Natural killer cell treated with Interleukin-12 subunit alpha and Interleukin-12 subunit beta and Interleukin-15 and Interleukin-18, amount 100 ng/mL, for 72 hours (primary cell): Measurements from ENCODE around the gene FHAD1. TPM values are rescaled to one million over a fixed set of nuclear protein-coding genes. Genes with fewer than 3 reads are reported as not detected.

Experiments used
- ATAC-seq, 2 donors: fragments of 150-1000 bp; cut with Tn5 transposase in 1 of 2; sonication (Bioruptor Pico), chemical (Tn5 transposase) in 1 of 2; 2 replicates each; pipeline ENCODE4 v1.10.0; 2021
- DNase-seq: peaks from one replicate; pipeline ENCODE4 v3.0.0; 2022; ENCODE audit warnings: low spot score
- H3K27ac Mint-ChIP-seq, 2 donors: 1 replicate in 1 of 2; 2 replicates in 1 of 2; pipeline ENCODE4 v1.8.0; 2022; ENCODE audit warnings: mixed read lengths in 2 of 2, mild to moderate bottlenecking in 1 of 2, moderate library complexity in 1 of 2
- H3K27me3 Mint-ChIP-seq, 2 donors: 1 replicate in 1 of 2; 2 replicates in 1 of 2; pipeline ENCODE4 v1.8.0; 2022; ENCODE audit warnings: mixed read lengths in 2 of 2
- H3K36me3 Mint-ChIP-seq: one replicate; pipeline ENCODE4 v1.8.0; 2022; ENCODE audit warnings: mixed read lengths
- H3K4me1 Mint-ChIP-seq, 2 donors: 1 replicate in 1 of 2; 2 replicates in 1 of 2; pipeline ENCODE4 v1.8.0; 2022; ENCODE audit warnings: low read depth in 2 of 2, mixed read lengths in 2 of 2, mild to moderate bottlenecking in 1 of 2
- H3K4me3 Mint-ChIP-seq: one replicate; pipeline ENCODE4 v1.8.0; 2022; ENCODE audit warnings: mixed read lengths
- H3K9me3 Mint-ChIP-seq: 2 replicates; pipeline ENCODE4 v1.8.0; 2022; ENCODE audit warnings: mixed read lengths
- total RNA-seq, 2 donors: library from RNA; stranded (reverse); gene quantifications; one replicate each; pipeline ENCODE4 v1.2.3, GENCODE V29; 2022

Gene FHAD1
- total RNA-seq, 2 donors from 2014 or later = 0.42 TPM; not detected in 1

GRCh38 chr1:15354580-15354965, 107.5 kb downstream of the FHAD1 start:
- peaks cover 29 to 43% of the 10 kb centered on the region in 2 donors for H3K4me1 Mint-ChIP-seq
- H3K4me3 Mint-ChIP-seq = no peak overlapping the region
- ATAC-seq (no peak), DNase-seq (no peak)
- H3K27me3 Mint-ChIP-seq = no peaks in the 10 kb centered on the region
- H3K36me3 Mint-ChIP-seq = no peaks in the 10 kb centered on the region
- H3K27ac Mint-ChIP-seq = no peak overlapping the region
- H3K9me3 Mint-ChIP-seq = peaks cover 5% of the 10 kb centered on the region

DNA sequence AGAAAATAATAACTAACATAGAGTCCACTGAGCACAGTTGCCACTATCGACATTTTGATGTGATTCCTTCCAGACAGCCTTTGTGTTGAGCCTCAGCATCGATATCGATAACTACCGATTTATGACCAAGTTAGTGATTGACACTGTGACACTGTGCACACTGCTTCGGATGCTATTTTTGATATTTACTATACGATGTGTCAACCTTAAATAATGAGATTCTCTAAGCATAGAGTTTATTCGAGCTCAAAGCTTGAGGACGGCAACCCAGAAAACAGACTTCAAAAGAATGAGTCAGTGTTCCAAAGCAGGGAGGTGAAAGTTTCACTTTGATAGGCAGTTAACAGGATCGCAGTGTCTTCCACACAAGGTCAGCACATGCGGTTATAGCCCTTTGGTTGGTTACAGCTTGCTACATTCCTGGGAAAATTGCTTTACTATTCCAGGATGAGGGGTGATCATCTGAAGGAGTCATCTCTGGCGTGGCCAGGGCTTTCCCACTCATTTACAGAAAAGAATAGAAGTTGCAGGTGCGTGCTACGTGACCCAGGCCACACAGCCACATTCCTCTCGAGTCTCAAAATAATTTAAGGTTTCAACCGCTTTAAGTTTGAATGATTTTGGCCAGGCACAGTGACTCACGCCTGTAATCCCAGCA, 109.1 kb downstream of the FHAD1 start:
- Mint-ChIP-seq H3K27ac (no peak overlapping the region), H3K36me3 (no peaks in the 10 kb centered on the region), H3K27me3 (no peaks in the 10 kb centered on the region), H3K4me3 (peak overlapping the region; percentile 13), H3K4me1 (peaks cover 29 to 39% of the 10 kb centered on the region in 2 donors), H3K9me3 (peaks cover 5% of the 10 kb centered on the region)
- ATAC-seq (peak in 1 of 2 donors; percentile 63), DNase-seq (no peak)

GRCh38 chr1:15357612-15358207, 110.7 kb downstream of the FHAD1 start:
- ATAC-seq = no peak
- H3K9me3 Mint-ChIP-seq = peaks cover under 1% of the 10 kb centered on the region
- H3K4me3 Mint-ChIP-seq = no peak overlapping the region
- no peak for DNase-seq
- H3K4me1 Mint-ChIP-seq = peaks cover 23 to 33% of the 10 kb centered on the region in 2 donors
- peak overlapping the region in 1 of 2 donors; percentile 41 for H3K27ac Mint-ChIP-seq
- no peaks in the 10 kb centered on the region for H3K36me3 Mint-ChIP-seq
- no peaks in the 10 kb centered on the region for H3K27me3 Mint-ChIP-seq

GRCh38 chr1:15358565-15359133, 111.6 kb downstream of the FHAD1 start:
- ATAC-seq (no peak), DNase-seq (no peak)
- Mint-ChIP-seq H3K4me1 (peaks cover 19 to 29% of the 10 kb centered on the region in 2 donors), H3K27me3 (no peaks in the 10 kb centered on the region), H3K9me3 (no peaks in the 10 kb centered on the region), H3K36me3 (no peaks in the 10 kb centered on the region), H3K4me3 (no peak overlapping the region), H3K27ac (peak overlapping the region in 1 of 2 donors; percentile 34)

DNA sequence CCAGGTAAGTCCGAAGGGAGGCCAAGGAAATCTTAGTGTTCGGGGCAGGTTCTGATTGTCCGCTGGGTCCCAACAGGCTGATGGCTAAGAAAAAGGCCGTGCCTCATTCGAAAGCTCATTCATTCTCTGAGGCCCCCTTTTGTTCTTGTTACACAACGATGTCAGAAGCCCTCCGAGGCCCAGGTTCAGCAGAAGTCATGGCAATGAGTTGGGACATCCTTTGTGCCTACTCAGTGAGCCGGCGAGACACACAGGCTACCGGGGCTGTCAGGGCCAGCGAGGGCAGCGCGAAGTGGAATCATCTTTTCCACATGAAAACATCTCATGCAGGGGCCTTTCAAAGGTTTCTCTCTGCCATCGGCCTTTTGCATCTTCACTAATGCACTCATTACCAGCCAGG, 113.7 kb downstream of the FHAD1 start:
- ATAC-seq = no peak

GRCh38 chr1:15362096-15362736, 115.2 kb downstream of the FHAD1 start:
- no peak overlapping the region for H3K4me3 Mint-ChIP-seq
- no peaks in the 10 kb centered on the region for H3K9me3 Mint-ChIP-seq
- H3K27ac Mint-ChIP-seq = peak overlapping the region in 1 of 2 donors; percentile 0
- ATAC-seq (no peak), DNase-seq (no peak)
- peaks cover 7 to 16% of the 10 kb centered on the region in 2 donors for H3K4me1 Mint-ChIP-seq
- no peaks in the 10 kb centered on the region for H3K27me3 Mint-ChIP-seq
- no peaks in the 10 kb centered on the region for H3K36me3 Mint-ChIP-seq

More for the DNA sequence above, 113.7 kb downstream of the FHAD1 start:
- Mint-ChIP-seq H3K4me1 (peaks cover 14 to 19% of the 10 kb centered on the region in 2 donors), H3K27me3 (no peaks in the 10 kb centered on the region), H3K9me3 (no peaks in the 10 kb centered on the region), H3K36me3 (no peaks in the 10 kb centered on the region), H3K4me3 (no peak overlapping the region), H3K27ac (peak overlapping the region in 1 of 2 donors; percentile 72)
- no peak for DNase-seq

GRCh38 chr1:15362737-15363128, 115.7 kb downstream of the FHAD1 start:
- H3K9me3 Mint-ChIP-seq = no peaks in the 10 kb centered on the region
- no peak overlapping the region for H3K27ac Mint-ChIP-seq
- H3K4me1 Mint-ChIP-seq = peaks cover 7 to 18% of the 10 kb centered on the region in 2 donors
- no peaks in the 10 kb centered on the region for H3K27me3 Mint-ChIP-seq
- H3K4me3 Mint-ChIP-seq = no peak overlapping the region
- H3K36me3 Mint-ChIP-seq = no peaks in the 10 kb centered on the region
- DNase-seq (no peak), ATAC-seq (no peak)

- DNase-seq = no peak
- no peaks in the 10 kb centered on the region for H3K36me3 Mint-ChIP-seq
- no peaks in the 10 kb centered on the region for H3K27me3 Mint-ChIP-seq
- no peak overlapping the region for H3K27ac Mint-ChIP-seq
- no peak overlapping the region for H3K4me3 Mint-ChIP-seq
- H3K9me3 Mint-ChIP-seq = no peaks in the 10 kb centered on the region
- peaks cover 12 to 25% of the 10 kb centered on the region in 2 donors for H3K4me1 Mint-ChIP-seq
- peak in 1 of 2 donors; percentile 43 for ATAC-seq
These were observed 117.7 kb downstream of the FHAD1 start for GRCh38 chr1:15364740-15365139.

GRCh38 chr1:15368888-15369287, 121.9 kb downstream of the FHAD1 start:
- Mint-ChIP-seq H3K4me3 (no peak overlapping the region), H3K9me3 (no peaks in the 10 kb centered on the region), H3K4me1 (peaks cover 5 to 20% of the 10 kb centered on the region in 2 donors), H3K27me3 (no peaks in the 10 kb centered on the region), H3K36me3 (no peaks in the 10 kb centered on the region), H3K27ac (peak overlapping the region in 1 of 2 donors; percentile 33)
- no peak for ATAC-seq
- DNase-seq = no peak

DNA sequence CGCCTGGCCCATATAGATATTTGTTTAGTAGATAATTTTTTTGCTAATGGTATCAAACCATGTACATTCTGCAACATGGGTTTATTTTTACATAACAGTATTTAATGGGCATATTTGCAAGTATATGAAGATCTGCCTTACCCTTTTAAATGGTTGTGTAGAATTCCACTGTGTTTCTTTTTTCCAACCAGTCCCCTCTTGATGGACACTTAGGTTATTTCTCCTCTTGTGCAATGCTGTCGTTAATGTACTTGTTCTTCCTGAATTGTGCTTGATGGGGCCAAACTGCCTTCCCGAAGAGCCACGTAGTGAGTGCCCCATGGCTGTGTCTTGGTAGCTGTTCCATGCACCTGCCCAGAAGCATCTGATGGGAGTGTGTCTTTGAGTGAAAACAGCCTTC, 123.2 kb downstream of the FHAD1 start:
- no peaks in the 10 kb centered on the region for H3K36me3 Mint-ChIP-seq
- DNase-seq = no peak
- H3K27ac Mint-ChIP-seq = no peak overlapping the region

DNA sequence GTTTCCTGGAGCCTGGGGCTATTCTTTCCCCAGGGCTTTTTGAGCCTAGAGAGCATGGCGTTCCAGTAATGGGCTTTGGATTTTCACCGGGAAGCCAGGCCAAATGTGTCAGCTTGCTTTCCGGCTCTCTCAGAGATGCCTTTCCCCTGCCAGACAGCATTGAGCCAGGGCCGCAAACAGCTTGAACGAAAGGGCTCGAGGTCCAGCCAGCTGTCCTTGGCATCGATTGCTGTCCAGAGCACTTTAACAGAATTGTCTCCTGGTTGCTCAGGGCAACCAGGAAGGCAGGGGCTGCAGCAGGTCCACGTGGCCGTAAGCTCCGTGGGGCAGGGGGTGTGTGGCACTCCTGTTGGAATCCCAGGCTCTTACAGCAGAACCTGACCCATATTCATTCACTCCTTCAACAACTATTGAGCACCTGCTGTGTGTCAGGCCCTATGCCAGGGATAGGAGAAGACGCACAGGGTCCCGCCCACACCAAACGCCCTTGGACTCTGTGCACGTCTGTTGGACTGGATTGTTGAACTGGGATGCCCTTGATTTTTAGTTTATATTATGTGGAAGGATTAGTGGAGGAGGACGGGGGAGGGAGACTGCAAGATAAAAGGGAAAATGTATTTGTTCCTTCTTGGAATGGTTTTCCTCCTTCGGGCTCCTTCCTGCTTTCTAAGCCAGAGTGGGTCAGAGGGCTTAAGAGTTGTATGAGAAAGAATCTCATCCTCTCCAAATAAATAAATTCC, 123.9 kb downstream of the FHAD1 start:
- ATAC-seq = no peak
- Mint-ChIP-seq H3K27ac (no peak overlapping the region), H3K4me1 (peaks cover 5 to 14% of the 10 kb centered on the region in 2 donors), H3K9me3 (no peaks in the 10 kb centered on the region), H3K27me3 (no peaks in the 10 kb centered on the region), H3K36me3 (no peaks in the 10 kb centered on the region), H3K4me3 (no peak overlapping the region)
- DNase-seq = no peak

More for the DNA sequence above, 123.2 kb downstream of the FHAD1 start:
- Mint-ChIP-seq H3K27me3 (no peaks in the 10 kb centered on the region), H3K4me1 (peaks cover 5 to 14% of the 10 kb centered on the region in 2 donors), H3K4me3 (no peak overlapping the region), H3K9me3 (no peaks in the 10 kb centered on the region)
- ATAC-seq = no peak

- no peaks in the 10 kb centered on the region for H3K9me3 Mint-ChIP-seq
- no peaks in the 10 kb centered on the region for H3K36me3 Mint-ChIP-seq
- DNase-seq (no peak), ATAC-seq (no peak)
- H3K4me1 Mint-ChIP-seq = peaks cover 5 to 12% of the 10 kb centered on the region in 2 donors
- H3K27me3 Mint-ChIP-seq = no peaks in the 10 kb centered on the region
- no peak overlapping the region for H3K27ac Mint-ChIP-seq
- H3K4me3 Mint-ChIP-seq = no peak overlapping the region
These were observed 124.9 kb downstream of the FHAD1 start for GRCh38 chr1:15371610-15372545.

DNA sequence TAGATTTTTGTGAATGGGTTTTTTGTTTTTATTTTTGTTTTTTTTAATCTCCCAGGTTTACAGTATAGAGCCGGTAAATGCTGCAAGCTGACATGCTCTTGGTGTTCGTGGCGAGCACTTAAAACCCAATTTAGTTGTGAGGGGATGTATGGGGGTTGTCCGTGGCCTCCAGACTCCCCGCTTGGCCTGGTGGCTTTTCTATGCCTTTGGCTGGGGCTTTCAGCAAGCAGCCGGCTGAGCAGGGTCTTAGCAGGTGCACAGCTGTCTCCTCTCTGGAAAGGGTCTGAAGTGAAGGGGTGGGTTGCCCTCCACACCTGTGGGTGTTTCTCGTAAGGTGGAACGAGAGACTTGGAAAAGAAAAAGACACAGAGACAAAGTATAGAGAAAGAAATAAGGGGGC, 131.7 kb downstream of the FHAD1 start:
- Mint-ChIP-seq H3K4me3 (no peak overlapping the region), H3K9me3 (no peaks in the 10 kb centered on the region), H3K4me1 (peaks cover 0 to 8% of the 10 kb centered on the region in 2 donors), H3K27ac (no peak overlapping the region), H3K36me3 (no peaks in the 10 kb centered on the region), H3K27me3 (no peaks in the 10 kb centered on the region)
- DNase-seq (no peak), ATAC-seq (no peak)
